Measurements from ENCODE around the gene THOC7.

THOC7 gene

GRCh38 chr3:63875510-63875909, 11.9 kb upstream of the THOC7 start:
- no peak for TF ChIP-seq CTCF (IDR thresholded peaks at IDR 0.05)

- no peak for TF ChIP-seq CTCF (IDR thresholded peaks at IDR 0.05)
These were observed 11.2 kb upstream of the THOC7 start for GRCh38 chr3:63874769-63875168.

GRCh38 chr3:63872135-63872924, 8.7 kb upstream of the THOC7 start:
- no peak for TF ChIP-seq CTCF (IDR thresholded peaks at IDR 0.05)

- no peak for TF ChIP-seq CTCF (IDR thresholded peaks at IDR 0.05)
These were observed 7.0 kb upstream of the THOC7 start for GRCh38 chr3:63870615-63871005.

- no peak for TF ChIP-seq CTCF (IDR thresholded peaks at IDR 0.05)
These were observed 6.5 kb upstream of the THOC7 start for GRCh38 chr3:63869940-63870614.

GRCh38 chr3:63867225-63867624, 3.6 kb upstream of the THOC7 start:
- no peak for TF ChIP-seq CTCF (IDR thresholded peaks at IDR 0.05)

- TF ChIP-seq CTCF (IDR thresholded peaks at IDR 0.05) = no peak
These were observed 1.3 kb upstream of the THOC7 start for GRCh38 chr3:63864965-63865327.
